IPS DF 19.7 (cell line): ENCODE measurements around the gene P2RY2.

ENCODE experiments used
- DNase-seq: peaks from one replicate; pipeline ENCODE4 v3.0.0-alpha.2; 2013; ENCODE audit warnings: low read depth, low spot score

P2RY2 gene

GRCh38 chr11:73242251-73243092, 24.4 kb downstream of the P2RY2 start:
- DNase-seq, result peak; percentile 30

GRCh38 chr11:73243093-73243485, 25.0 kb downstream of the P2RY2 start:
- DNase-seq, result no peak

- DNase-seq, result no peak
These were observed 26.6 kb downstream of the P2RY2 start for GRCh38 chr11:73244589-73245240.

GRCh38 chr11:73245461-73245860, 27.4 kb downstream of the P2RY2 start:
- DNase-seq, result no peak

- DNase-seq, result no peak
These were observed 28.2 kb downstream of the P2RY2 start for GRCh38 chr11:73246303-73246702.

- DNase-seq, result no peak
These were observed 30.6 kb downstream of the P2RY2 start for GRCh38 chr11:73248526-73249185.

- DNase-seq, result no peak
These were observed 31.2 kb downstream of the P2RY2 start for GRCh38 chr11:73249304-73249703.

- DNase-seq, result no peak
These were observed 32.0 kb downstream of the P2RY2 start for GRCh38 chr11:73249853-73250783.

- no peak for DNase-seq
These were observed 34.6 kb downstream of the P2RY2 start for GRCh38 chr11:73252577-73253191.

- DNase-seq, result no peak
These were observed 39.4 kb downstream of the P2RY2 start for GRCh38 chr11:73257342-73258103.

- DNase-seq, result no peak
These were observed 40.3 kb downstream of the P2RY2 start for GRCh38 chr11:73258104-73259035.

GRCh38 chr11:73259406-73260126, 41.5 kb downstream of the P2RY2 start:
- no peak for DNase-seq

GRCh38 chr11:73260127-73260457, 42.0 kb downstream of the P2RY2 start:
- DNase-seq, result no peak

GRCh38 chr11:73262851-73263495, 44.9 kb downstream of the P2RY2 start:
- DNase-seq, result no peak

- no peak for DNase-seq
These were observed 45.6 kb downstream of the P2RY2 start for GRCh38 chr11:73263640-73264039.

GRCh38 chr11:73265278-73265810, 47.3 kb downstream of the P2RY2 start:
- no peak for DNase-seq

GRCh38 chr11:73265853-73266645, 48.0 kb downstream of the P2RY2 start:
- no peak for DNase-seq
